ENCODE results near the gene CTXND1. TPM values are rescaled to one million over a fixed set of nuclear protein-coding genes. Genes with fewer than 3 reads are reported as not detected.
A peak's percentile ranks its signal among the peaks of the same experiment; 100 is the strongest.

Gene CTXND1
- total RNA-seq, 1 donor from 2014 or later, result 1.1 TPM

DNA sequence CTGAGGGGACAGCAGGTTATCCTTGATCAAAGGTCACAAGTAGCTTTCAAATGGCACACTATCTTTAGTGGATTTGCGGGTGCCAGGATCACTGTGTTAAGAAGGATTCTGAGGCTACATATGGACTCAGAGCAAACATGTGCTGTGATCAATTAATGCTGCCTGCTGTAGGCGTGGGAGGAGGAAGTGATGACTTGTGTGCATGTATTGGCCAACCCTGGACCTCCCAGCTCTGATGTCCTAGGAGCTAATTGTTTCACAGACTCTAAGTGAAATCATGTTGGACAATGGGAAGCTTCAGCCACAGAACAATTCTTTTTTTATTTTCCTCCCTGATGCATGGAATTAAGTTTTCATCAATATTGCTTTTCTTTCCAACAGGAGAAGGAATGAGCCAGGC is 74.9 kb downstream of the CTXND1 start:
- TF ChIP-seq, protein P1, sequence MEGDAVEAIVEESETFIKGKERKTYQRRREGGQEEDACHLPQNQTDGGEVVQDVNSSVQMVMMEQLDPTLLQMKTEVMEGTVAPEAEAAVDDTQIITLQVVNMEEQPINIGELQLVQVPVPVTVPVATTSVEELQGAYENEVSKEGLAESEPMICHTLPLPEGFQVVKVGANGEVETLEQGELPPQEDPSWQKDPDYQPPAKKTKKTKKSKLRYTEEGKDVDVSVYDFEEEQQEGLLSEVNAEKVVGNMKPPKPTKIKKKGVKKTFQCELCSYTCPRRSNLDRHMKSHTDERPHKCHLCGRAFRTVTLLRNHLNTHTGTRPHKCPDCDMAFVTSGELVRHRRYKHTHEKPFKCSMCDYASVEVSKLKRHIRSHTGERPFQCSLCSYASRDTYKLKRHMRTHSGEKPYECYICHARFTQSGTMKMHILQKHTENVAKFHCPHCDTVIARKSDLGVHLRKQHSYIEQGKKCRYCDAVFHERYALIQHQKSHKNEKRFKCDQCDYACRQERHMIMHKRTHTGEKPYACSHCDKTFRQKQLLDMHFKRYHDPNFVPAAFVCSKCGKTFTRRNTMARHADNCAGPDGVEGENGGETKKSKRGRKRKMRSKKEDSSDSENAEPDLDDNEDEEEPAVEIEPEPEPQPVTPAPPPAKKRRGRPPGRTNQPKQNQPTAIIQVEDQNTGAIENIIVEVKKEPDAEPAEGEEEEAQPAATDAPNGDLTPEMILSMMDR (conservative IDR thresholded peaks at IDR 0.05), result no peak
- H3K4me3 Mint-ChIP-seq, result no peak overlapping the region
- H3K9me3 Mint-ChIP-seq, result no peaks in the 10 kb centered on the region
- H3K27me3 Mint-ChIP-seq, result no peaks in the 10 kb centered on the region
- H3K4me1 Mint-ChIP-seq (ENCODE audit: unreplicated experiment), result no peaks in the 10 kb centered on the region
- H3K27ac Mint-ChIP-seq, result no peak overlapping the region
- no peak for DNase-seq (ENCODE audit: extremely low spot score, unreplicated experiment)
- peaks cover 14% of the 10 kb centered on the region for H3K36me3 Mint-ChIP-seq

DNA sequence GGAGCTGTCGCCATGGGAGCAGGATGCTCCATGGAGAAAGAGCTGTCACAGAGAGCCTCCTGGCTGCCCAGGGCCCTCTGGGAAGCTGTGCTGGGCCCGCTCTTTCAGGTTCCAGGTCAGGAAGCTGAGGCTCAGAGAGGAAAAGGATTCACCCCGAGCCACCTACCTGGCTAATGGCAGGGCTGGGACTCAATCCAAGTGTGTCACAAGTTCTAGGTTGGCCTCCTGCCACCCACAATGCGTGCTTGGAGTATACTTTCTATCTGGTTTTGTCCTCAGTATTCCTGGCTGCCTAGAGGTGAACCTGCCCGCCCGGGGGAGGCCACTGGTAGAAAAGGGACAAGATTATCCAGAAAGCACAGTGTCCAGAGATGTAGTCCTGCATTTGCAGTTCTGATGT is 75.6 kb downstream of the CTXND1 start:
- H3K27me3 Mint-ChIP-seq, result no peaks in the 10 kb centered on the region
- no peak overlapping the region for H3K27ac Mint-ChIP-seq
- TF ChIP-seq, protein P1 (conservative IDR thresholded peaks at IDR 0.05), result no peak
- no peak for DNase-seq (ENCODE audit: extremely low spot score, unreplicated experiment)
- no peaks in the 10 kb centered on the region for H3K9me3 Mint-ChIP-seq
- peaks cover 10% of the 10 kb centered on the region for H3K36me3 Mint-ChIP-seq
- no peaks in the 10 kb centered on the region for H3K4me1 Mint-ChIP-seq (ENCODE audit: unreplicated experiment)
- no peak overlapping the region for H3K4me3 Mint-ChIP-seq

DNA sequence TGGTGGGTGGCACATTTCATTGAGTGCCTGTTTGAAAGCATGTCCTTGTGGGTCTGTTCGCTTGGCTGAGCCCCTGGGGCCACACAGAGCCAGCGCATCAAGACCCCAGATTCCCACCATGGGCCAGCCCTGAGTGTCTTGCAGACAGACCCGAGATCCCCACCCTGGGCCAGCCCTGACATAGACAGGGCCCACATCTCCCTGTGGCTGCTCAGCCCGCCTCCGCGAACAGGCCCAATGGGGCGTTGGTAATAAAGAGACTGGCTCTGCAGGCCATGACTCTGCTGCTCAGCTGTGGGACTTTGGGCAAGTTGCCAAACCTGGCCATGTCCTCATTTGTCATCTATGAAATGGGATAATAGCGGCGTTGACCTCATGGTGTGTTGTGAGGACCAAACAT is 76.6 kb downstream of the CTXND1 start:
- H3K4me3 Mint-ChIP-seq, result no peak overlapping the region
- H3K36me3 Mint-ChIP-seq, result peaks cover 14% of the 10 kb centered on the region
- TF ChIP-seq, protein P1 (conservative IDR thresholded peaks at IDR 0.05), result no peak
- H3K4me1 Mint-ChIP-seq (ENCODE audit: unreplicated experiment), result no peaks in the 10 kb centered on the region
- H3K27me3 Mint-ChIP-seq, result no peaks in the 10 kb centered on the region
- no peaks in the 10 kb centered on the region for H3K9me3 Mint-ChIP-seq
- no peak overlapping the region for H3K27ac Mint-ChIP-seq
- DNase-seq (ENCODE audit: extremely low spot score, unreplicated experiment), result no peak

DNA sequence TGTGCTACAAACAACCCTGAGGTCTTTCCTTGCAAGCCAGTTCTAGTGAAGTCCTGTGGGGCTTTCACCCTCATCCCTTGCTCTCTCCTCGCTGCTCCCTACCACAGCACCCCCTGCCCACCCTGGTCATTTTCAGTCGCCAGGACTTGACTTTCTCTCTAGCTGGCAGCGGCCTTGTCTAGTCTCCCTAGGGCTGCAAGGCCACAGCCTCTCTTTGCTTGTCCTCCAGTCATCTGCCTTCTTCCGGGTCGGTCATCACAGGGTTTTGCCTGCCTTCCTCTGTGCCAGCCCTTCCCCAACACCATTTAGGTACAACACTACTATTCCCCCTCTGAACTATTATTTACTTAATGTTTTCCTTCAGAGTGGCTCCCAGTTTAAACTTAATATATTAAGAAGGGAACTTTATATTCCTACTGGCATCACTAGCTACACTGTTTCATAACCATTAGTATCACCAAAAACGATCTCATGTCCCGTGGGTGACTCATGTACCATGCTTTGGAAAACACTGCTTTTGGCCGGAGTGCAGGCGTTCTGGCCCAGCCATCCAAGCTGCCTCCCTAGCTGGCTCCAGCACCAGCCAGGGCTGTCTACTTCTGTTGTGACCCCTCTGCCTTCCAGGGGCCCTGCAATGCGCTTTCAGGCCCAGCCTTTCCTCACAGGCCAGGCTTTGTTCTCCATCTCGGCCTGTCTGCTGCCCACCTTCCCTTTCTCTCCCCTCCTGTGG is 77.8 kb downstream of the CTXND1 start:
- TF ChIP-seq, protein P1 (conservative IDR thresholded peaks at IDR 0.05), result no peak
- H3K4me1 Mint-ChIP-seq (ENCODE audit: unreplicated experiment), result no peaks in the 10 kb centered on the region
- no peak for DNase-seq (ENCODE audit: extremely low spot score, unreplicated experiment)
- H3K9me3 Mint-ChIP-seq, result no peaks in the 10 kb centered on the region
- H3K27me3 Mint-ChIP-seq, result no peaks in the 10 kb centered on the region
- H3K27ac Mint-ChIP-seq, result no peak overlapping the region
- no peak overlapping the region for H3K4me3 Mint-ChIP-seq
- H3K36me3 Mint-ChIP-seq, result peaks cover 15% of the 10 kb centered on the region

DNA sequence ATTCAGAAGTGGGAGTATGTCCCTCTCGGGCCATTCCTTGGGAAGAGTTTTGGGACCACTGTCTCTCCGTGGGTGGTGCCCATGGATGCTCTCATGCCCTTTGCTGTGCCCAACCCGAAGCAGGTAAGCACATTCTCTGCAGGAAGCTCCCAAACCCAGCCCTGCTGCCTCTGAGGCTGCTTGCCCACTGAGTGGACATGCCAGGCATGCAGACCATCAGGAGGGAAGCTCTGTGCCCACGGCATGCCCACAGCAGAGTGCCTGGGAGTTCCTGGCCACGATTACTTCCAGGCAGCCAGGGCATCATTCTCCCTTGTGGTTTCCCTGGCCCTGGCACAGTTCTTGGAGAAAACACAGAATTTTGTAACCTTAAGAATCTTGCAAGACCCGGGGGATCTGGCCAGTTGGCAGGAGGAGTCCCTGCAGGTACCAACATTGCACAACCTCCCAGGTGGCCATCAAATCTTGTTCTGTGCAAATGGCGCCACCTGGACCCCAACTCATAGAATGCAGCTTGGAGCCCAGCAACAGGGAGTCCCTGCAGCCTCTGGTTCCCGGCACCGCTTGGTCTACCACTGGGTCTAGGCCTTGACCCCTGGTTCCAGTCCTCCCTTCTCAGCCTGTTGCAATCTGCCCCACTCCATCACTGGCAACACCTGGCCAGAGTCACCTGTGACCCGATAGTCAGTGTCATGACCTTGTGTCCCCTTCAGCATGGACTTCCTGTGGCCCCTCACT is 78.8 kb downstream of the CTXND1 start:
- Mint-ChIP-seq H3K27ac (no peak overlapping the region), H3K36me3 (peaks cover 13% of the 10 kb centered on the region), H3K4me1 (ENCODE audit: unreplicated experiment) (no peaks in the 10 kb centered on the region), H3K9me3 (no peaks in the 10 kb centered on the region), H3K27me3 (no peaks in the 10 kb centered on the region), H3K4me3 (no peak overlapping the region)
- DNase-seq (ENCODE audit: extremely low spot score, unreplicated experiment), result no peak
- TF ChIP-seq, protein P1 (conservative IDR thresholded peaks at IDR 0.05), result peak; percentile 82

Measured in type B pancreatic cell (in vitro differentiated cells).